Mucosa of descending colon (tissue), 3 donors: ENCODE data around the gene DAP. TPM values are rescaled to one million over a fixed set of nuclear protein-coding genes. Genes with fewer than 3 reads are reported as not detected.
"Not testable (repeated sequence)": the region's sequence is repeated elsewhere in the genome, so short reads cannot be mapped to it uniquely, and the experiment has no call there.

ENCODE experiments used
- ATAC-seq: fragments of 200-7000 bp; cut with Tn5 transposase; one replicate; pipeline ENCODE4 v1.9.1; 2020; ENCODE audit warnings: mild to moderate bottlenecking, moderate library complexity
- DNase-seq, 3 donors: peaks; one replicate each; pipeline ENCODE4 v3.0.0-alpha.2; 2020
- H3K36me3 ChIP-seq: fragments of 200-600 bp; one replicate; pipeline ENCODE4 v1.8.0; 2021; ENCODE audit warnings: low read depth, mild to moderate bottlenecking
- H3K4me1 ChIP-seq: fragments of 200-600 bp; one replicate; pipeline ENCODE4 v1.8.0; 2021; ENCODE audit warnings: low read depth, mild to moderate bottlenecking
- H3K4me3 ChIP-seq: fragments of 200-600 bp; one replicate; pipeline ENCODE4 v1.8.0; 2021; ENCODE audit warnings: mild to moderate bottlenecking
- H3K9me3 ChIP-seq: fragments of 200-600 bp; one replicate; pipeline ENCODE4 v1.8.0; 2021; ENCODE audit warnings: mild to moderate bottlenecking
- CTCF ChIP-seq: fragments of 200-600 bp; IDR thresholded peaks from one replicate; pipeline ENCODE4 v1.8.0; 2022; ENCODE audit warnings: antibody characterized with exemption, mild to moderate bottlenecking
- intact Hi-C, 2 donors: fragments of 100-400 bp; cut with DNase I in 1 of 2; cut with micrococcal nuclease in 1 of 2; formaldehyde crosslinking; loops; one replicate each; pipeline versions ENCODE4 v1.11.0 to v1.11.1; 2022; cut with DNase I, micrococcal nuclease
- total RNA-seq, 3 donors: library from RNA; stranded (reverse); fragmentation: NEBNext Ultra II Directional in 2 of 3; extraction: Animal tissue kit (Norgen Biotek cat#: 25700) in 2 of 3; gene quantifications; one replicate each; pipeline versions ENCODE4 v1.2.1 to v1.2.4, GENCODE V29; 2021 to 2023
- donor health status: DM: no; HTN: no; CAD: no; lungs with moderate emphysema.
- donor health status: DM: no; HTN: no; CAD: no.
- donor health status: DM: no; HTN: yes; CAD: no.

The DAP gene
- total RNA-seq, 3 donors from 2014 or later: 63.7 to 125 (median 109) TPM

- DNase-seq: no peak
- intact Hi-C loops: no loop called here
- H3K4me3 ChIP-seq: no peak overlapping the region
- H3K9me3 ChIP-seq: no peaks in the 10 kb centered on the region
- H3K36me3 ChIP-seq: no peaks in the 10 kb centered on the region
- ATAC-seq: peak; percentile 23
- H3K4me1 ChIP-seq: peaks cover 5% of the 10 kb centered on the region
- TF ChIP-seq CTCF: no peak
Measured at GRCh38 chr5:10634050-10634449, 127.0 kb downstream of the DAP start.

- ATAC-seq (peak; percentile 27), DNase-seq (no peak)
- TF ChIP-seq CTCF: no peak
- intact Hi-C loops: no loop called here
- peaks cover 5% of the 10 kb centered on the region for H3K4me1 ChIP-seq
- no peak overlapping the region for H3K4me3 ChIP-seq
- no peaks in the 10 kb centered on the region for H3K9me3 ChIP-seq
- no peaks in the 10 kb centered on the region for H3K36me3 ChIP-seq
Measured at GRCh38 chr5:10633271-10634049, 127.6 kb downstream of the DAP start.

- ATAC-seq (peak; percentile 22), DNase-seq (peak in 2 of 3 donors; percentile 34 to 72)
- intact Hi-C loops: no loop called here
- H3K4me3 ChIP-seq: no peak overlapping the region
- no peaks in the 10 kb centered on the region for H3K9me3 ChIP-seq
- peaks cover 8% of the 10 kb centered on the region for H3K4me1 ChIP-seq
- no peaks in the 10 kb centered on the region for H3K36me3 ChIP-seq
- no peak for TF ChIP-seq CTCF
Measured at GRCh38 chr5:10632110-10632761, 128.8 kb downstream of the DAP start.

- no peak for DNase-seq
- no peaks in the 10 kb centered on the region for H3K9me3 ChIP-seq
- ATAC-seq: no peak
- H3K4me1 ChIP-seq: peaks cover 8% of the 10 kb centered on the region
- intact Hi-C loops: no loop called here
- H3K36me3 ChIP-seq: no peaks in the 10 kb centered on the region
- no peak overlapping the region for H3K4me3 ChIP-seq
- TF ChIP-seq CTCF: no peak
Measured at GRCh38 chr5:10631316-10631996, 129.6 kb downstream of the DAP start.

GRCh38 chr5:10630744-10631143 is 130.3 kb downstream of the DAP start:
- intact Hi-C loops, H3K36me3 ChIP-seq, DNase-seq, H3K9me3 ChIP-seq, ATAC-seq, H3K4me3 ChIP-seq, H3K4me1 ChIP-seq: not testable (repeated sequence)

GRCh38 chr5:10630126-10630525 is 130.9 kb downstream of the DAP start:
- intact Hi-C loops: no loop called here
- Histone ChIP-seq H3K9me3 (no peaks in the 10 kb centered on the region), H3K4me1 (peaks cover 6% of the 10 kb centered on the region), H3K4me3 (no peak overlapping the region), H3K36me3 (no peaks in the 10 kb centered on the region)
- TF ChIP-seq CTCF: no peak
- DNase-seq: no peak
- no peak for ATAC-seq
